Endodermal cell (in vitro differentiated cells): ENCODE data around the gene IFNL3. TPM values are rescaled to one million over a fixed set of nuclear protein-coding genes. Genes with fewer than 3 reads are reported as not detected.
"Not testable (repeated sequence)": the region's sequence is repeated elsewhere in the genome, so short reads cannot be mapped to it uniquely, and the experiment has no call there.

Experiments
- DNase-seq: peaks from one replicate; pipeline ENCODE4 v3.0.0-alpha.2; 2017
- H3K27ac ChIP-seq: 2 replicates; pipeline ENCODE4 v1.5.1; 2013; ENCODE audit warnings: mild to moderate bottlenecking, low read depth, low read length, moderate library complexity
- H3K27me3 ChIP-seq: 2 replicates; pipeline ENCODE4 v1.6.1; 2013; ENCODE audit warnings: mild to moderate bottlenecking, low read length, moderate library complexity; ENCODE audit not compliant: insufficient read depth, control insufficient read depth, poor library complexity, severe bottlenecking
- H3K36me3 ChIP-seq: 2 replicates; pipeline ENCODE4 v1.7.0; 2013; ENCODE audit warnings: mild to moderate bottlenecking, low read length, moderate library complexity; ENCODE audit not compliant: control insufficient read depth, insufficient read depth
- H3K4me1 ChIP-seq: one replicate; pipeline ENCODE4 v1.7.0; 2013; ENCODE audit warnings: low read length; ENCODE audit not compliant: control insufficient read depth, insufficient read depth
- H3K4me3 ChIP-seq: 2 replicates; pipeline ENCODE4 v1.5.1; 2013; ENCODE audit warnings: mild to moderate bottlenecking, low read length, moderate library complexity
- H3K9ac ChIP-seq: 2 replicates; pipeline ENCODE4 v1.6.1; 2013; ENCODE audit warnings: mild to moderate bottlenecking, low read length, moderate library complexity; ENCODE audit not compliant: poor library complexity, severe bottlenecking; ENCODE audit errors: extremely low read depth
- H3K9me3 ChIP-seq: 2 replicates; pipeline ENCODE4 v1.6.1; 2013; ENCODE audit warnings: mild to moderate bottlenecking, low read length, moderate library complexity; ENCODE audit not compliant: control insufficient read depth
- H3K27ac Mint-ChIP-seq: 2 replicates; pipeline ENCODE4 v1.8.0; 2020; ENCODE audit warnings: mixed read lengths
- H3K27me3 Mint-ChIP-seq: 2 replicates; pipeline ENCODE4 v1.8.0; 2021; ENCODE audit warnings: mild to moderate bottlenecking, mixed read lengths; ENCODE audit not compliant: insufficient read depth
- H3K36me3 Mint-ChIP-seq: 2 replicates; pipeline ENCODE4 v1.8.0; 2020; ENCODE audit warnings: low read depth, mixed read lengths
- H3K4me1 Mint-ChIP-seq: 2 replicates; pipeline ENCODE4 v1.8.0; 2020; ENCODE audit warnings: mixed read lengths
- H3K4me3 Mint-ChIP-seq: 2 replicates; pipeline ENCODE4 v1.8.0; 2020; ENCODE audit warnings: mild to moderate bottlenecking, moderate library complexity, mixed read lengths
- H3K9me3 Mint-ChIP-seq: 2 replicates; pipeline ENCODE4 v1.8.0; 2020; ENCODE audit warnings: mild to moderate bottlenecking, mixed read lengths
- CTCF ChIP-seq: fragments of 200-600 bp; sonication (generic); conservative IDR thresholded peaks from 2 replicates; pipeline ENCODE4 v1.5.0; 2021; ENCODE audit warnings: antibody characterized with exemption, mild to moderate bottlenecking
- WGBS, 2 experiments: methylation state at CpG; one replicate each; pipeline versions ENCODE4 v1.1.5 to v1.1.7; 2013; ENCODE audit warnings: missing lambda C conversion rate in 2 of 2, mixed read lengths in 1 of 2; ENCODE audit not compliant: insufficient coverage in 1 of 2, insufficient read length in 1 of 2; 5-methylcytosine and 5-hydroxymethylcytosine counted together
- total RNA-seq, 2 donors: library from RNA; stranded (reverse); fragmentation: NEBNext Ultra II Directional in 1 of 2; extraction: Animal tissue kit (Norgen Biotek cat#: 25700) in 1 of 2; gene quantifications; 2 replicates in 1 of 2; 3 replicates in 1 of 2; pipeline ENCODE4 v1.2.1, GENCODE V29; 2021

IFNL3 gene
- total RNA-seq, 2 donors from 2014 or later: not detected

DNA sequence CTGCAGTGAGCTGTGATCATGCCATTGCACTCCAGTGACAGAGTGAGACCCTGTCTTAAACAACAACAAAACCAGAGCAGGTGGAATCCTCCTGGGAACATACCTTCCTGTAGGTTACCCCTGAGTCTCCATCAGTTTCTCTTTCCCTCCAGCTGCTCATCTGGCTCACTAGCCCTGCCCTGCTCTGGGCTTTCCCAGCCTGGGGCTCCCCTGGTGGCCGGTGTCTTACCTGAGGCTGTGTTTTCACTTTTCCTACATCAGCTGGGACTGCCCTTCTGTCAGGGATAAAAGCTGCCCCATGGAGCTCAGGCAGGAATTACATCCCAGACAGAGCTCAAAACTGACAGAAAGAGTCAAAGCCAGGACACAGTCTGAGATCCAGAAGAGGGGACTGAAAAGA, 23.3 kb upstream of the IFNL3 start, which contains the start of gene IFNL2:
TSS of gene IFNL2 (plus strand) at position 312 of the 400 bp plus-strand sequence. CDS start 173 bp downstream, outside the sequence.
- WGBS, 2 experiments: no CpG with 5 or more reads among the region's 1 CpG

GRCh38 chr19:39265321-39265916, 20.6 kb upstream of the IFNL3 start:
- TF ChIP-seq CTCF: no peak
- H3K27me3 Mint-ChIP-seq: peaks cover 82% of the 10 kb centered on the region
- Histone ChIP-seq H3K9me3 (no peaks in the 10 kb centered on the region), H3K9ac (no peak overlapping the region), H3K27me3 (peaks cover 76% of the 10 kb centered on the region), H3K4me3 (no peak overlapping the region), H3K27ac (no peak overlapping the region), H3K36me3 (no peaks in the 10 kb centered on the region), H3K4me1 (no peaks in the 10 kb centered on the region)
- H3K27ac Mint-ChIP-seq: no peak overlapping the region
- no peaks in the 10 kb centered on the region for H3K9me3 Mint-ChIP-seq
- WGBS, 2 experiments: 45 to 46% methylated on average over 35 to 39 of the region's 39 CpGs
- H3K4me3 Mint-ChIP-seq: no peak overlapping the region
- DNase-seq: peak; percentile 79
- no peaks in the 10 kb centered on the region for H3K4me1 Mint-ChIP-seq
- H3K36me3 Mint-ChIP-seq: no peaks in the 10 kb centered on the region

More for the DNA sequence above, 23.3 kb upstream of the IFNL3 start, which contains the start of gene IFNL2:
- not testable (repeated sequence) for H3K4me1 ChIP-seq, H3K4me3 ChIP-seq, H3K27ac ChIP-seq, H3K36me3 Mint-ChIP-seq, H3K27ac Mint-ChIP-seq, H3K9me3 ChIP-seq, H3K9me3 Mint-ChIP-seq, H3K4me1 Mint-ChIP-seq, H3K36me3 ChIP-seq, DNase-seq, H3K9ac ChIP-seq, H3K4me3 Mint-ChIP-seq
- H3K27me3 ChIP-seq: peaks cover 60% of the 10 kb centered on the region
- peaks cover 73% of the 10 kb centered on the region for H3K27me3 Mint-ChIP-seq

DNA sequence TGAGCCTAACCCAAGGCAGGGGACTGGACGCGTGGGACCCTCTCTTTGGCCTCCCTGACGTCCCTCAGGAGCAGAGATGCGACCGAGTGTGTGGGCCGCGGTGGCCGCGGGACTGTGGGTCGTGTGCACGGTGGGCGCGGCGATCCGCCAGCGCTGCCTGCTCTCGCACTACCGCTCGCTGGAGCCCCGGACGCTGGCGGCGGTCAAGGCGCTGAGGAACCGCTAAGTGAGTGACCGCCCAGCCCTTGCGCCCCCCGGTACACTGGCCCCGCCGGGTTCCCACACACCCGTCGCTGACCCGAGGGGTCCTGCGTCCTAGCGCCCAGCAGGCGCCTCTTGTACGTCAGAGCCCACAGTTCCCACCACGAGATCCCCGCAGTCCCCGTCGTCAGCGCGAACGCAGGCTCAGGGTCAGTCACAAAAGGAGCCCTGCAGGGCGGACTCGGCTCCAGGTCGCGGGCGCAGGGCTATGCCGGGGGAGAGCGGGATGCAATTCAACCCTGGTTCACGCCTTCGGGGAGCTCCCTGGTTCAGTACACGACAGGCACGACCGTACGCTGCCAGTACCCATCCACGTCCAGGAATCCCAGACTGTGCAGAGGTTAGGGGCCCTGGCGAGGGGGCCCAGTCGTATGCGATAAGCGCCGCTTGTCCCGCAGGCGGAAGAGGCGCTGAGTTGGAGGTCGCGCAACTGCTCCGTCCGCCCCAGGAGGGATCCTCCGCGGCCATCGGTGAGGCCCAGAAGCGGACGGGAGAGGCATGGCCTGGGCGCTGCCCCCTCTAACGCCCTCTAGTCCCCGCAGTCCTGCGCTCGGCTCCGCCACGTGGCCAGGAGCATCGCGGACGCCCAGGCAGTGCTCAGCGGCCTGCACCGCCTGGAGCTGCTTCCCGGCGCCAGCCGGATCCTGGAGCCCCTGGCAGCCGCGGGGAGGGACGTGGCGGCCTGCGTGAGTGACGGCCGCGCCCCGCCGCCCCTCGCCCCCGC, 19.8 kb upstream of the IFNL3 start:
- 8% methylated on average over 63 to 102 of the region's 102 CpGs for WGBS, 2 experiments
- no peak overlapping the region for H3K4me3 ChIP-seq
- no peaks in the 10 kb centered on the region for H3K36me3 Mint-ChIP-seq
- no peak overlapping the region for H3K4me3 Mint-ChIP-seq
- no peaks in the 10 kb centered on the region for H3K4me1 Mint-ChIP-seq
- TF ChIP-seq CTCF: no peak
- peak; percentile 81 for DNase-seq
- no peaks in the 10 kb centered on the region for H3K9me3 Mint-ChIP-seq
- no peaks in the 10 kb centered on the region for H3K36me3 ChIP-seq
- H3K27me3 Mint-ChIP-seq: peaks cover 81% of the 10 kb centered on the region
- H3K4me1 ChIP-seq: no peaks in the 10 kb centered on the region
- H3K9ac ChIP-seq: no peak overlapping the region
- H3K27me3 ChIP-seq: peaks cover 78% of the 10 kb centered on the region
- H3K27ac Mint-ChIP-seq: no peak overlapping the region
- no peak overlapping the region for H3K27ac ChIP-seq
- no peaks in the 10 kb centered on the region for H3K9me3 ChIP-seq
